GM12873 (cell line): ENCODE results near the gene ELAPOR2.

Experiments
- CTCF ChIP-seq: IDR thresholded peaks from 2 replicates; pipeline ENCODE4 v1.5.1; 2012; ENCODE audit warnings: low read depth, mild to moderate bottlenecking, moderate library complexity, low read length, control low read depth; ENCODE audit not compliant: insufficient read depth; ENCODE audit errors: missing control alignments

ELAPOR2 gene, protein sequence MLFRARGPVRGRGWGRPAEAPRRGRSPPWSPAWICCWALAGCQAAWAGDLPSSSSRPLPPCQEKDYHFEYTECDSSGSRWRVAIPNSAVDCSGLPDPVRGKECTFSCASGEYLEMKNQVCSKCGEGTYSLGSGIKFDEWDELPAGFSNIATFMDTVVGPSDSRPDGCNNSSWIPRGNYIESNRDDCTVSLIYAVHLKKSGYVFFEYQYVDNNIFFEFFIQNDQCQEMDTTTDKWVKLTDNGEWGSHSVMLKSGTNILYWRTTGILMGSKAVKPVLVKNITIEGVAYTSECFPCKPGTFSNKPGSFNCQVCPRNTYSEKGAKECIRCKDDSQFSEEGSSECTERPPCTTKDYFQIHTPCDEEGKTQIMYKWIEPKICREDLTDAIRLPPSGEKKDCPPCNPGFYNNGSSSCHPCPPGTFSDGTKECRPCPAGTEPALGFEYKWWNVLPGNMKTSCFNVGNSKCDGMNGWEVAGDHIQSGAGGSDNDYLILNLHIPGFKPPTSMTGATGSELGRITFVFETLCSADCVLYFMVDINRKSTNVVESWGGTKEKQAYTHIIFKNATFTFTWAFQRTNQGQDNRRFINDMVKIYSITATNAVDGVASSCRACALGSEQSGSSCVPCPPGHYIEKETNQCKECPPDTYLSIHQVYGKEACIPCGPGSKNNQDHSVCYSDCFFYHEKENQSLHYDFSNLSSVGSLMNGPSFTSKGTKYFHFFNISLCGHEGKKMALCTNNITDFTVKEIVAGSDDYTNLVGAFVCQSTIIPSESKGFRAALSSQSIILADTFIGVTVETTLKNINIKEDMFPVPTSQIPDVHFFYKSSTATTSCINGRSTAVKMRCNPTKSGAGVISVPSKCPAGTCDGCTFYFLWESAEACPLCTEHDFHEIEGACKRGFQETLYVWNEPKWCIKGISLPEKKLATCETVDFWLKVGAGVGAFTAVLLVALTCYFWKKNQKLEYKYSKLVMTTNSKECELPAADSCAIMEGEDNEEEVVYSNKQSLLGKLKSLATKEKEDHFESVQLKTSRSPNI

DNA sequence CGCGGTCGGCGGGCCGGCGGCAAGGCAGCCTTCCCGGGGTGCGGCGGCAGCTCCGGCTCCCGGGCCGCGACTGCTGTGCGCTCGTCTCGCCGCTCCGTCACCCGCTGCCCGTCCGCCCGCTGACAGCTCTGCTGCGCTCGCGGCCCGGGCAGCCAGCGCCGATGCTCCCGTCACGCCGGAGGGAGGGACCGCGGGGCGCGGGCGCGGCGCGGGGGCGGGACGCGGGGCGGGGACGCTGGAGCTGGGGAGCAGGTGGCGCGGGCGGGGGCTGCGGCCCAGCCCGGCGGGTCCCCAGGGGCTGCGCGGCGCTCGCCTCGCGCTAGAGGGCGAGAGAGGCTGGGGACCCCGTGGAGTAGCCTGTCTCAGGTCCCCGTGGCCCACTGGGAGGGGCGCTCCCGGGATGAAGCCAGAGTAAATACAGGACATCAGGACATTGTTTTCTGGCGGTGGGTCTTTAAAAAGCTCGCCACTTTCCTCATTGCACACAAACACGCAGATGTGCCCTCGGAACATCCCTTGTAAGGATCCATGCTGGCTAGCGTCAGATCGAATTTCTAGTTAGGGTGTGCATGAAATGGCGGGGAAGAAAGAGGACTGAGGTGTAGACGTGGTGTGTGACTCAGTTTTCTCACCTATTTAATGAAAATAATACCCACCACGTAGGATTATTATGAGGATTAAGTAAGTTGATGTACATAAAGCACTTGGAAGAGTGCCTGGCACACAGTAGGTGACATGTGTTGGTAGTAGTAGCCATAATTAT, at the start of gene ELAPOR2:
Gene ELAPOR2 (minus strand): TSS at position 130 of the 763 bp plus-strand sequence. CDS start 141 bp downstream, outside the sequence.
- TF ChIP-seq CTCF, result peak; percentile 66

- TF ChIP-seq CTCF, result no peak
Measured at GRCh38 chr7:87107949-87108776, 48.7 kb upstream of the ELAPOR2 start.

DNA sequence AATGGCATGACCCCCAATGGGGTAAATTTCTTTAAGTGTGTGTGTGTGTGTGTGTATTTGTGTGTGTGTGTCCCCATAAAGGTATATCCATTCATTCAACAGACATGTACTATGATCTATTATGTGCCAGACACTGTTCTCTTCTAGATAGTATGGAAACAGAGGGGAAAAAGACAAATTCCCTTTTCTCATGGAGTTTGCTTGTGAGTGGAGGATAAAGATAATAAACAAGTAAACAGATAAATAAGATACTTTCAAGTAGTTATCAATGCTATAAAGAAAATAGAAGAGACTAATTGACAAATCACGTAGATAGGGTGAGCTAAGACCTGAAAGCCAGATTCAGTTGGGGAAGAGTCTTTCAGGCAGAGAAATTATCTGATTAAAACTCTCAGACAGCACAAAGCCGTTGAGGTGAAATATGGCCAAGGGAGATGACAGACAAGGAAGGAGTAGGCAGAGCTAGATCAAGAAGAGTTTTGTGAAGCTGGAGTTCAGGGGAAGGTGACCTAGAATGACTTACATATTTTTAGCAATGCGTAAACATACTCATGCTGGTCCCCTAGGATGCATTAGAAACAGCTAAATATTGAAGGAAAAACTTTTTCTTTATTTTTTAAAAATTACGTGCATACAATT, 47.6 kb upstream of the ELAPOR2 start:
- no peak for TF ChIP-seq CTCF

GRCh38 chr7:87105401-87105800, 45.9 kb upstream of the ELAPOR2 start:
- TF ChIP-seq CTCF, result no peak

DNA sequence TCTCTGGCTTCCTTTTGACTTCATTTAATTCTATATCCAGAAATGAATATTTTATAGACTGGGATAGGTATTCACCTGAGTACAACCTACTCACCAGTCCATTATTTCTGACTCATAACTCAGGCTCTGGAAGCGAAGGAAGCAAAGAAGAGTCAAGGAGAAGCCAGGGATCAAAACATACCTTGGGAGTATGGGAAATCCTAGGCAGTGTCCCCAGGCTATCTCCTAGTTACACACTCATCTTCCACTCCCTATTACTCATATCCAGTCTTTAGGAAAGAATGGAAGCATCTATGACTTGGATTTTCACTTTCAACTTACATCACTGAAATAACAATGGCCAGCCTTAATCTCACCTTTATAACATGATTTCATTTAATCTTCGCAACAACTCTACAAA, 40.9 kb upstream of the ELAPOR2 start:
- TF ChIP-seq CTCF, result no peak

DNA sequence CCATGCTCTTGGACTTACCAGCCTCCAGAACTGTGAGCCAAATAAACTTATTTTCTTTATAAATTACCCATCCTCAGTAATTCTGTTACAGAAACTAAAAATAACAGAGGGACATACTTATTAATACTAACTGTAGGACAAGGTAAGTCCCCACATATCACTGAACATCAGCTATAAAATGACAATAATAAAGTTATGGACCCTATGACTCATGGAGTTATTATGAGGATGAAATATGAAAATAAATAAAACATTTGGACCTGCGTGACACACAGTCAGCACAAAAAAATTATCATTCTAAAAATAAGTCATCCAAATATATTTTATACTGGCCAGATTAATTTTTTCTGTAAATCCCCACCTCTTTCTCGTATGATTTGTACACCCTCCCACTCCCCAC, 34.9 kb upstream of the ELAPOR2 start:
- TF ChIP-seq CTCF, result no peak
